ENCODE results near the gene MSI1.

GRCh38 chr12:120316798-120317223, 52.2 kb downstream of the MSI1 start:
- TF ChIP-seq CTCF (IDR thresholded peaks at IDR 0.05 in 2 of 3, conservative IDR thresholded peaks at IDR 0.05 in 1 of 3; ENCODE audit: borderline replicate concordance in 1 of 3, insufficient read depth in 1 of 3, low read depth in 2 of 3, low read length in 2 of 3) (no peak), ZNF274 (IDR thresholded peaks at IDR 0.05; ENCODE audit: low read depth, low read length) (no peak), FOSL1 (IDR thresholded peaks at IDR 0.05; ENCODE audit: low read depth) (no peak), CBX3 (IDR thresholded peaks at IDR 0.05; ENCODE audit: low read depth) (no peak), ZBTB33 (IDR thresholded peaks at IDR 0.05; ENCODE audit: extremely low read depth, insufficient replicate concordance, low read length) (no peak), SP1 (IDR thresholded peaks at IDR 0.05; ENCODE audit: low read depth) (no peak), POLR2A (IDR thresholded peaks at IDR 0.05; ENCODE audit: borderline replicate concordance, extremely low read depth, insufficient read depth, insufficient read length) (no peak), RAD21 (IDR thresholded peaks at IDR 0.05; ENCODE audit: low read depth) (no peak), SRF (IDR thresholded peaks at IDR 0.05; ENCODE audit: low read depth) (no peak), POLR2AphosphoS5 (IDR thresholded peaks at IDR 0.05; ENCODE audit: low read depth, low read length) (no peak), JUND (IDR thresholded peaks at IDR 0.05) (no peak), REST (IDR thresholded peaks at IDR 0.05; ENCODE audit: low read depth) (no peak)
